GM18861 (cell line): Measurements from ENCODE around the gene VANGL2.

ENCODE experiments used
- ATAC-seq: cut with Tn5 transposase; IDR thresholded peaks from one replicate; pipeline ENCODE4 v1.9.1; 2021; ENCODE audit not compliant: unreplicated experiment

VANGL2 gene

GRCh38 chr1:160459056-160459455, 58.7 kb downstream of the VANGL2 start:
- ATAC-seq: no peak

DNA sequence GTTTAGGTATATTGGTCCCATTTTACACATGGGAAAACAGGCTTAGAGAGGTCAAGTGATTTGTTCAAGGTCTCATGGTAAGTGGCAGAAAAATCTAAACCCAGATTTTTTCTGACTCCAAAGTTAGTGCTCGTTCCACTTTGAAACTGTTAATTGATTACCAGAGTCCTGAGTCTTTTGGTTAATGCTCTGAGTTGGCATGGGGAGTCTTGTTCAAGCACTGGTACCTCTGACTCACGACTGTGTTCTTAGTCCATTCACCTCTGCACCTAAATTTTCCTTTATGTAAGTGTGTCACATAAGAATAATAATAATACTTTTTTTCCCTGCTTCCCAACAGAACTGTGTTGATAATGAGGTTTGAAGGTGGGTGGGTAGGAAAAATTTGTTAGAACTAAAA, 59.3 kb downstream of the VANGL2 start:
- no peak for ATAC-seq

DNA sequence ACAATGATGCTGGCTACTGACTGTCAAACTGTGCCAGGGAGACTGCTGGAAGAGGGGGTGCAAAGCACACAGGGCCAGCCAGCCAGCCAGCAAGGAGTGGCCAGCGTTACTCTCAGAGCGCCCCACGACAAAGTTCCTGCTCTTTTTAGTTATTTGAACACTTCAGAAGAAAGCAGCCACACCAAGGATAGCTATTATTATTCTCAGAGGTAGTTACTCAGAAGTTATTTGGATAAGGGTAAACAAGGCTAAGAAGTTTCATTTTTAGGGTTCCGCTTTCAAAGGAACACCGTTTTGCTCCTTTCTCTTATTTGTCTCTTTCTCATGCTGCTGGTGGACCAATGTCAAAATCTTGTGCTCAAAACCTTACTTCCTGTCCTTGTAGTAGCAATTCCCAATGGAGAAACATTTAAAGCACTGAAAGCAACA, 59.9 kb downstream of the VANGL2 start:
- ATAC-seq: no peak

GRCh38 chr1:160460683-160461287, 60.4 kb downstream of the VANGL2 start:
- no peak for ATAC-seq

GRCh38 chr1:160465123-160465522, 64.8 kb downstream of the VANGL2 start:
- no peak for ATAC-seq

DNA sequence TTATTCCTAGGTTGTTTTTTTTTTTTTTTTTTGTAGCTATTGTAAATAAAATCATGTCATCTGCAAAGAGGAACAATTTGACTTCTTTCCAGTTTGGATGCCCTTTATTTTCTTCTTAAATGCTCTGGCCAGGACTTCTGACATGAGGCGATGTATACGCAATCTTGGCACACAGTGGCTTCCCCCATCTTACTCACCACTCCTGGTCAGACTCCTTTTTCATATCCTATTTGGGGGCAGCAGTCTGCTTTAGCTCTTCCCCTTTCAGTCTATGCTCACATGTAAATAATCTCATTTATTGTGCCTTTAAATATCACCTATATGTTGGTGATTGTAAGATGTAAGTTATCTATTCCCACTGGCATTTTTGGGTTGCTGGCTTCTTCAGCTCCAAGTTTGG, 66.6 kb downstream of the VANGL2 start:
- no peak for ATAC-seq

GRCh38 chr1:160467576-160467975, 67.2 kb downstream of the VANGL2 start:
- no peak for ATAC-seq

DNA sequence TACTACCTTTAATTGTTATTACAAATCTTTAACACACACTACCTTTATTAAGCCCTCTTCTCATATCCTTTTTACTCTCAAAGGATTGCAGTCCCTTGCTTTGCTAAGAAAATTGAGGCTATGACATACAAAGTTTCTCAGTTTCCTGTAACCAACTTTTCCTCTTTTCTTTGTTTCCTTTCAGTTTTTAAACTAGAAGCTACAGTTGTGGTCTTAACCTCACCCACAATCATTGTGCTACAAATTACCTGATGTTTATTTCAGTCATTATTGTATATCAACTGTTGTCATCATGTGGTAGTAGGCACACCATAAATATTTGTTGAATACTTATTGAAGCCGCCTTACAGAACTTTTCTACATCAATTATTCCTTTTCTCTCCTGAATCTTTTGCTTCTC, 70.9 kb downstream of the VANGL2 start:
- no peak for ATAC-seq

DNA sequence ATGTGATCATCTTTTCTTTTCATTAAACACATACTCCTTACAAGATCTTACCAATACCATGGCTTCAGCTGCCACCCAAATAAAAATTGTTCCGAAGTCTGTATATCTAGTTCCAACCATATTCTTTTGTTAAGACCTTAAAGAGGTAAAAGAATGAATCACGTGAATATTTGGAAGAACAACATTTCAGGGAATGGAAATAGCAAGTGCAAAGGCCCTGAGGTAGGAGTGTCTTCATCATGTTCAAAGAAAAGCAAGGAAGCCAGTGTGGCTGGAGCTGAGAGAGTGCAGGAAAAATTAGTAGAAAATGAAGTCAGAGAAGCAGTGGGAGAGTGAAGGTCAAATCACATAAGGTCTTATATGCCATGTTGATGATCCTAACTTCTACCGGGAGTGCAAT, 71.7 kb downstream of the VANGL2 start:
- ATAC-seq: no peak

GRCh38 chr1:160474392-160475242, 74.3 kb downstream of the VANGL2 start:
- ATAC-seq: peak; percentile 85
